GM23338 (cell line): Measurements from ENCODE around the gene AOC3. TPM values are rescaled to one million over a fixed set of nuclear protein-coding genes. Genes with fewer than 3 reads are reported as not detected.

ENCODE experiments used
- ATAC-seq: fragments of 200-7000 bp; cut with Tn5 transposase; 3 replicates; pipeline ENCODE4 v1.9.1; 2020
- DNase-seq: peaks from one replicate; pipeline ENCODE4 v3.0.0-alpha.2; 2015; ENCODE audit warnings: low spot score
- H2AFZ ChIP-seq: fragments of 200-600 bp; sonication (generic); 2 replicates; pipeline ENCODE4 v1.8.0; 2016; ENCODE audit warnings: antibody characterized with exemption, mild to moderate bottlenecking, moderate library complexity
- H3F3A ChIP-seq: fragments of 200-600 bp; sonication (generic); replicated peaks from 2 replicates; pipeline ENCODE4 v1.8.0; 2017; ENCODE audit warnings: antibody characterized with exemption, mixed run types, low read depth
- H3K27ac ChIP-seq: fragments of 200-600 bp; sonication (generic); 2 replicates; pipeline ENCODE4 v1.6.1; 2016; ENCODE audit warnings: low read depth
- H3K27me3 ChIP-seq: fragments of 200-600 bp; sonication (generic); 2 replicates; pipeline ENCODE4 v1.8.0; 2016; ENCODE audit warnings: mild to moderate bottlenecking, mixed run types, moderate library complexity; ENCODE audit not compliant: insufficient read depth
- H3K36me3 ChIP-seq: fragments of 200-600 bp; sonication (generic); 2 replicates; pipeline ENCODE4 v1.8.0; 2016; ENCODE audit warnings: mild to moderate bottlenecking; ENCODE audit not compliant: insufficient read depth
- H3K4me1 ChIP-seq: fragments of 200-600 bp; sonication (generic); 2 replicates; pipeline ENCODE4 v1.8.0; 2016; ENCODE audit warnings: mild to moderate bottlenecking, moderate library complexity; ENCODE audit not compliant: insufficient read depth
- H3K4me2 ChIP-seq: fragments of 200-600 bp; sonication (generic); 2 replicates; pipeline ENCODE4 v1.7.1; 2017; ENCODE audit warnings: mixed run types
- H3K4me3 ChIP-seq: fragments of 200-600 bp; sonication (generic); 2 replicates; pipeline ENCODE4 v1.6.1; 2016; ENCODE audit warnings: mixed run types
- H3K79me2 ChIP-seq: fragments of 200-600 bp; sonication (generic); replicated peaks from 2 replicates; pipeline ENCODE4 v1.8.0; 2017; ENCODE audit warnings: mild to moderate bottlenecking; ENCODE audit not compliant: insufficient read depth
- H3K9me2 ChIP-seq: fragments of 200-600 bp; sonication (generic); 2 replicates; pipeline ENCODE4 v1.8.0; 2017; ENCODE audit not compliant: insufficient read depth
- H4K20me1 ChIP-seq: fragments of 200-600 bp; sonication (generic); replicated peaks from 2 replicates; pipeline ENCODE4 v1.8.0; 2017; ENCODE audit warnings: mild to moderate bottlenecking; ENCODE audit not compliant: insufficient read depth
- H3K27ac Mint-ChIP-seq: 2 replicates; pipeline ENCODE4 v1.8.0; 2020; ENCODE audit warnings: inconsistent platforms, mild to moderate bottlenecking, moderate library complexity, mixed read lengths
- H3K27me3 Mint-ChIP-seq: 3 replicates; pipeline ENCODE4 v1.8.0; 2022; ENCODE audit warnings: low read depth, mild to moderate bottlenecking, moderate library complexity, mixed read lengths, inconsistent platforms; ENCODE audit not compliant: insufficient read depth, poor library complexity
- H3K36me3 Mint-ChIP-seq: 3 replicates; pipeline ENCODE4 v1.8.0; 2021; ENCODE audit warnings: low read depth, mild to moderate bottlenecking, inconsistent platforms, moderate library complexity, mixed read lengths
- H3K4me1 Mint-ChIP-seq: 3 replicates; pipeline ENCODE4 v1.8.0; 2020; ENCODE audit warnings: mild to moderate bottlenecking, inconsistent platforms, mixed read lengths
- H3K4me3 Mint-ChIP-seq: 3 replicates; pipeline ENCODE4 v1.8.0; 2021; ENCODE audit warnings: moderate library complexity, mild to moderate bottlenecking, inconsistent platforms, mixed read lengths
- H3K9me3 Mint-ChIP-seq: 3 replicates; pipeline ENCODE4 v1.8.0; 2020; ENCODE audit warnings: moderate library complexity, mild to moderate bottlenecking, inconsistent platforms, mixed read lengths
- CREB1 ChIP-seq: fragments of 250-450 bp; sonication (Bioruptor Pico); IDR thresholded peaks from 2 replicates; pipeline ENCODE4 v1.5.0; 2020; ENCODE audit warnings: low read depth, mild to moderate bottlenecking, moderate library complexity
- EZH2 ChIP-seq: fragments of 200-600 bp; sonication (generic); IDR thresholded peaks from one replicate; pipeline ENCODE4 v1.8.0; 2017; ENCODE audit warnings: antibody characterized with exemption, mild to moderate bottlenecking, low read depth; ENCODE audit not compliant: unreplicated experiment
- EZH2phosphoT487 ChIP-seq: fragments of 200-600 bp; sonication (generic); IDR thresholded peaks from one replicate; pipeline ENCODE4 v1.8.1; 2018; ENCODE audit warnings: antibody characterized with exemption; ENCODE audit not compliant: unreplicated experiment
- JUNB ChIP-seq: IDR thresholded peaks from one replicate; pipeline ENCODE4 v1.6.1; 2016; ENCODE audit warnings: antibody characterized with exemption; ENCODE audit not compliant: unreplicated experiment
- NANOG ChIP-seq: IDR thresholded peaks from 2 replicates; pipeline ENCODE4 v1.6.1; 2016; ENCODE audit warnings: antibody characterized with exemption, borderline replicate concordance
- ZNF114 ChIP-seq: fragments of 250-450 bp; sonication (Bioruptor Pico); IDR thresholded peaks from 2 replicates; pipeline ENCODE4 v1.5.0; 2020; ENCODE audit warnings: mild to moderate bottlenecking, moderate library complexity
- polyA plus RNA-seq: library from polyadenylated mRNA; unstranded; fragments of >200 nt; fragmentation: Nextera tagmentation; extraction: Ambion mirVana; gene quantifications from 2 replicates; pipeline ENCODE4 v1.2.1, GENCODE V29; 2016
- total RNA-seq: library from RNA; depleted of rRNA; stranded (reverse); fragments of >200 nt; shearing (Covaris generic); gene quantifications from 2 replicates; pipeline ENCODE4 v1.2.3, GENCODE V29; 2014
- TF ChIP-seq, protein P1 (sequence below), 2 experiments: fragments of 200-600 bp in 1 of 2; sonication (generic) in 1 of 2; conservative IDR thresholded peaks; 2 replicates each; pipeline versions ENCODE4 v1.5.1 to v1.6.1; 2016 to 2017; ENCODE audit warnings: antibody characterized with exemption in 2 of 2, low read depth in 2 of 2, mild to moderate bottlenecking in 2 of 2, moderate library complexity in 1 of 2
- TF ChIP-seq, protein P2 (sequence below): IDR thresholded peaks from 2 replicates; pipeline ENCODE4 v1.6.1; 2016; ENCODE audit warnings: antibody characterized with exemption
- TF ChIP-seq, protein P3 (sequence below): IDR thresholded peaks from one replicate; pipeline ENCODE4 v1.6.1; 2018; ENCODE audit warnings: antibody characterized with exemption; ENCODE audit not compliant: unreplicated experiment

The AOC3 gene
- total and polyA plus RNA-seq, 2 experiments from 2014 or later: 1.4 to 1.7 TPM

DNA sequence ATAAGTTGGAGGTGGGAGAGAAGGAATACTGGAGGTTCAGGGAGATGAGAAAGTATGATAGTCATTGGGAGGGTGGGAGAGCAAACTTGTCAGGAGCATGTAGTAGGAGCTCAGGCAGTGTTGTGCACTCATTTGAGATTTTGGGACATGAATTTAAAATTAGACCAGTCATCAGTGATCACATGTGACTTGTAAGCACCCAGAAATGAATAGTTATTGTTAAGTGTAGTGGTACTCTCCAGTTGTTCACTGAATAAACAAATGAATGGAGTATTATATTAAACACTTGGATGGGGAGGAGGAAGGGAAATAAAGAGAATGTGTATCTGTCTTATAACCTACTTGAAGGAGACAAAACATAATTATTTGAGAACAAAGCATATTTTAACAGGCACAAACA is 20.0 kb upstream of the AOC3 start:
- no peak overlapping the region for H2AFZ ChIP-seq
- no peaks in the 10 kb centered on the region for H3F3A ChIP-seq
- peaks cover 26% of the 10 kb centered on the region for H3K79me2 ChIP-seq
- H3K9me2 ChIP-seq: no peaks in the 10 kb centered on the region
- H3K27ac ChIP-seq: no peak overlapping the region
- TF ChIP-seq, protein P1, sequence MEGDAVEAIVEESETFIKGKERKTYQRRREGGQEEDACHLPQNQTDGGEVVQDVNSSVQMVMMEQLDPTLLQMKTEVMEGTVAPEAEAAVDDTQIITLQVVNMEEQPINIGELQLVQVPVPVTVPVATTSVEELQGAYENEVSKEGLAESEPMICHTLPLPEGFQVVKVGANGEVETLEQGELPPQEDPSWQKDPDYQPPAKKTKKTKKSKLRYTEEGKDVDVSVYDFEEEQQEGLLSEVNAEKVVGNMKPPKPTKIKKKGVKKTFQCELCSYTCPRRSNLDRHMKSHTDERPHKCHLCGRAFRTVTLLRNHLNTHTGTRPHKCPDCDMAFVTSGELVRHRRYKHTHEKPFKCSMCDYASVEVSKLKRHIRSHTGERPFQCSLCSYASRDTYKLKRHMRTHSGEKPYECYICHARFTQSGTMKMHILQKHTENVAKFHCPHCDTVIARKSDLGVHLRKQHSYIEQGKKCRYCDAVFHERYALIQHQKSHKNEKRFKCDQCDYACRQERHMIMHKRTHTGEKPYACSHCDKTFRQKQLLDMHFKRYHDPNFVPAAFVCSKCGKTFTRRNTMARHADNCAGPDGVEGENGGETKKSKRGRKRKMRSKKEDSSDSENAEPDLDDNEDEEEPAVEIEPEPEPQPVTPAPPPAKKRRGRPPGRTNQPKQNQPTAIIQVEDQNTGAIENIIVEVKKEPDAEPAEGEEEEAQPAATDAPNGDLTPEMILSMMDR (conservative IDR thresholded peaks at IDR 0.05; ENCODE audit: low read depth in 2 of 2): no peak
- TF ChIP-seq NANOG (no peak), JUNB (no peak), ZNF114 (no peak), EZH2 (no peak), CREB1 (no peak), EZH2phosphoT487 (no peak)
- TF ChIP-seq, protein P2, sequence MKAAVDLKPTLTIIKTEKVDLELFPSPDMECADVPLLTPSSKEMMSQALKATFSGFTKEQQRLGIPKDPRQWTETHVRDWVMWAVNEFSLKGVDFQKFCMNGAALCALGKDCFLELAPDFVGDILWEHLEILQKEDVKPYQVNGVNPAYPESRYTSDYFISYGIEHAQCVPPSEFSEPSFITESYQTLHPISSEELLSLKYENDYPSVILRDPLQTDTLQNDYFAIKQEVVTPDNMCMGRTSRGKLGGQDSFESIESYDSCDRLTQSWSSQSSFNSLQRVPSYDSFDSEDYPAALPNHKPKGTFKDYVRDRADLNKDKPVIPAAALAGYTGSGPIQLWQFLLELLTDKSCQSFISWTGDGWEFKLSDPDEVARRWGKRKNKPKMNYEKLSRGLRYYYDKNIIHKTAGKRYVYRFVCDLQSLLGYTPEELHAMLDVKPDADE: no peak
- H3K4me2 ChIP-seq: no peak overlapping the region
- peaks cover 5% of the 10 kb centered on the region; the same call in 1 of the 2 replicates for H3K4me1 ChIP-seq
- H3K27me3 ChIP-seq: no peaks in the 10 kb centered on the region
- 0 out of 2 replicates have a peak, but pooled peaks cover 6% of the 10 kb centered on the region for H4K20me1 ChIP-seq
- H3K4me1 Mint-ChIP-seq: peaks cover 16% of the 10 kb centered on the region
- DNase-seq (no peak), ATAC-seq (no peak)
- H3K4me3 ChIP-seq: no peak overlapping the region
- H3K36me3 Mint-ChIP-seq: peaks cover 20% of the 10 kb centered on the region
- H3K27ac Mint-ChIP-seq: no peak overlapping the region
- peaks cover 10% of the 10 kb centered on the region for H3K27me3 Mint-ChIP-seq
- H3K4me3 Mint-ChIP-seq: no peak overlapping the region; the same call in 2 of the 3 replicates
- peaks cover 9% of the 10 kb centered on the region for H3K36me3 ChIP-seq
- H3K9me3 Mint-ChIP-seq: no peaks in the 10 kb centered on the region

DNA sequence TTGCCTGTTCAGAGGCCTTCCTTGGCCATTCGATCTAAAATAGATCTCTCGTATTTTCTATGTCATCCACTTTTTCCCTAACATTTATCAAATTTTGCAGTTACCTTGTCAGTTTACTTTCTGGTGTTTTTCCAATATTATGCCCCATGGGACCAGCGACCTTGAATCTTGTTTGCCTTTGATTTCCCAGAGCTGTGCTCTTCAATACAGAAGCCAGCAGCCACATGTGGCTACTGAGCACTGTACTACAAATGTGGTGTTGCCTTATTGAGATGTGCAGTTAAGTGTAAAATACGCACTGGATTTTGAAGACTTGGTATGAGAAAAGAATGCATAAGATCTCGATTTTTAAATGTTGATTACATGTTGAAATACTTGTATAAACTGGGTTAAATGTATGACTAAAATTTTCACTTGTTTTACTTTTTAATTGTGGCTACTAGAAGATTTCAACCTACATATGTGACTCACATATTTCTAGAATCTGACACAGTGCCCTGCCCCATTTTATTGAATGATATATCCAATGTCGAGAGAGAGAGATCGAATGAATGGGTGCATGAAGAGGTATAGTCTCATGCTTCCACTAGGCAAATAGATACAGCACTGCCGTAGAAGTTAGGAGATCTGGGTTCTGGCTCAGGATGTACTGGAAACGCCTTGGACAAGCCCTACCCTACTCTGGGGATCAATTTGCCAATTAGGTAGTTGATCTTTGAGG is 18.6 kb upstream of the AOC3 start:
- H3F3A ChIP-seq: no peaks in the 10 kb centered on the region; the same call in 1 of the 2 replicates
- H2AFZ ChIP-seq: peak overlapping the region; percentile 53
- H3K4me3 Mint-ChIP-seq: peak overlapping the region; percentile 95
- no peak for DNase-seq
- peaks cover 10% of the 10 kb centered on the region for H3K27me3 Mint-ChIP-seq
- peaks cover 30% of the 10 kb centered on the region for H3K79me2 ChIP-seq
- peaks cover 16% of the 10 kb centered on the region for H3K4me1 Mint-ChIP-seq
- no peaks in the 10 kb centered on the region for H3K9me3 Mint-ChIP-seq
- peaks cover 5% of the 10 kb centered on the region; the same call in 1 of the 2 replicates for H3K4me1 ChIP-seq
- peaks cover 31% of the 10 kb centered on the region for H3K36me3 Mint-ChIP-seq
- H3K4me3 ChIP-seq: peak overlapping the region; percentile 99
- no peaks in the 10 kb centered on the region for H3K27me3 ChIP-seq
- H3K27ac Mint-ChIP-seq: peak overlapping the region; percentile 100
- peaks cover 8% of the 10 kb centered on the region; the same call in 1 of the 2 replicates for H4K20me1 ChIP-seq
- H3K9me2 ChIP-seq: no peaks in the 10 kb centered on the region
- H3K4me2 ChIP-seq: peak overlapping the region; percentile 100
- H3K36me3 ChIP-seq: peaks cover 23% of the 10 kb centered on the region
- H3K27ac ChIP-seq: peak overlapping the region; percentile 95
- peak; percentile 50 for ATAC-seq
- TF ChIP-seq JUNB (no peak), EZH2 (no peak)
- TF ChIP-seq, protein P2: no peak
- TF ChIP-seq, protein P3, sequence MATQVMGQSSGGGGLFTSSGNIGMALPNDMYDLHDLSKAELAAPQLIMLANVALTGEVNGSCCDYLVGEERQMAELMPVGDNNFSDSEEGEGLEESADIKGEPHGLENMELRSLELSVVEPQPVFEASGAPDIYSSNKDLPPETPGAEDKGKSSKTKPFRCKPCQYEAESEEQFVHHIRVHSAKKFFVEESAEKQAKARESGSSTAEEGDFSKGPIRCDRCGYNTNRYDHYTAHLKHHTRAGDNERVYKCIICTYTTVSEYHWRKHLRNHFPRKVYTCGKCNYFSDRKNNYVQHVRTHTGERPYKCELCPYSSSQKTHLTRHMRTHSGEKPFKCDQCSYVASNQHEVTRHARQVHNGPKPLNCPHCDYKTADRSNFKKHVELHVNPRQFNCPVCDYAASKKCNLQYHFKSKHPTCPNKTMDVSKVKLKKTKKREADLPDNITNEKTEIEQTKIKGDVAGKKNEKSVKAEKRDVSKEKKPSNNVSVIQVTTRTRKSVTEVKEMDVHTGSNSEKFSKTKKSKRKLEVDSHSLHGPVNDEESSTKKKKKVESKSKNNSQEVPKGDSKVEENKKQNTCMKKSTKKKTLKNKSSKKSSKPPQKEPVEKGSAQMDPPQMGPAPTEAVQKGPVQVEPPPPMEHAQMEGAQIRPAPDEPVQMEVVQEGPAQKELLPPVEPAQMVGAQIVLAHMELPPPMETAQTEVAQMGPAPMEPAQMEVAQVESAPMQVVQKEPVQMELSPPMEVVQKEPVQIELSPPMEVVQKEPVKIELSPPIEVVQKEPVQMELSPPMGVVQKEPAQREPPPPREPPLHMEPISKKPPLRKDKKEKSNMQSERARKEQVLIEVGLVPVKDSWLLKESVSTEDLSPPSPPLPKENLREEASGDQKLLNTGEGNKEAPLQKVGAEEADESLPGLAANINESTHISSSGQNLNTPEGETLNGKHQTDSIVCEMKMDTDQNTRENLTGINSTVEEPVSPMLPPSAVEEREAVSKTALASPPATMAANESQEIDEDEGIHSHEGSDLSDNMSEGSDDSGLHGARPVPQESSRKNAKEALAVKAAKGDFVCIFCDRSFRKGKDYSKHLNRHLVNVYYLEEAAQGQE: no peak
- TF ChIP-seq, protein P1 (conservative IDR thresholded peaks at IDR 0.05; ENCODE audit: low read depth in 2 of 2): no peak
